GM12891 (cell line): ENCODE data around the gene TBXT.

Experiments
- DNase-seq: peaks from one replicate; pipeline ENCODE4 v3.0.0; 2011; ENCODE audit warnings: low spot score; ENCODE audit not compliant: insufficient read length
- FAIRE-seq: peaks from 2 replicates; lab custom pipeline; 2011; peaks lifted over from hg19 to GRCh38; lab: Jason Lieb, UNC
- PAX5 ChIP-seq: IDR thresholded peaks from 2 replicates; pipeline ENCODE4 v1.6.1; 2011; ENCODE audit warnings: low read length, moderate library complexity, mild to moderate bottlenecking; ENCODE audit not compliant: insufficient read depth, severe bottlenecking
- POLR2A ChIP-seq: IDR thresholded peaks from 2 replicates; pipeline ENCODE4 v1.6.1; 2011; ENCODE audit warnings: low read depth, low read length, control low read depth
- POLR2AphosphoS5 ChIP-seq: IDR thresholded peaks from 2 replicates; pipeline ENCODE4 v1.6.1; 2011; ENCODE audit warnings: low read depth, low read length, control low read depth
- POU2F2 ChIP-seq: IDR thresholded peaks from 2 replicates; pipeline ENCODE4 v1.6.1; 2011; ENCODE audit warnings: low read depth, mild to moderate bottlenecking, control low read depth, low read length, moderate library complexity
- SPI1 ChIP-seq: IDR thresholded peaks from 2 replicates; pipeline ENCODE4 v1.6.1; 2011; ENCODE audit warnings: low read depth, low read length, control low read depth
- TAF1 ChIP-seq: IDR thresholded peaks from 2 replicates; pipeline ENCODE4 v1.6.1; 2011; ENCODE audit warnings: low read depth, low read length, control low read depth

Gene TBXT

GRCh38 chr6:166121726-166122125 lies 45.9 kb downstream of the TBXT start:
- TF ChIP-seq POU2F2 (no peak), PAX5 (no peak), SPI1 (no peak), POLR2AphosphoS5 (no peak), TAF1 (no peak), POLR2A (no peak)
- FAIRE-seq (no peak), DNase-seq (no peak)

DNA sequence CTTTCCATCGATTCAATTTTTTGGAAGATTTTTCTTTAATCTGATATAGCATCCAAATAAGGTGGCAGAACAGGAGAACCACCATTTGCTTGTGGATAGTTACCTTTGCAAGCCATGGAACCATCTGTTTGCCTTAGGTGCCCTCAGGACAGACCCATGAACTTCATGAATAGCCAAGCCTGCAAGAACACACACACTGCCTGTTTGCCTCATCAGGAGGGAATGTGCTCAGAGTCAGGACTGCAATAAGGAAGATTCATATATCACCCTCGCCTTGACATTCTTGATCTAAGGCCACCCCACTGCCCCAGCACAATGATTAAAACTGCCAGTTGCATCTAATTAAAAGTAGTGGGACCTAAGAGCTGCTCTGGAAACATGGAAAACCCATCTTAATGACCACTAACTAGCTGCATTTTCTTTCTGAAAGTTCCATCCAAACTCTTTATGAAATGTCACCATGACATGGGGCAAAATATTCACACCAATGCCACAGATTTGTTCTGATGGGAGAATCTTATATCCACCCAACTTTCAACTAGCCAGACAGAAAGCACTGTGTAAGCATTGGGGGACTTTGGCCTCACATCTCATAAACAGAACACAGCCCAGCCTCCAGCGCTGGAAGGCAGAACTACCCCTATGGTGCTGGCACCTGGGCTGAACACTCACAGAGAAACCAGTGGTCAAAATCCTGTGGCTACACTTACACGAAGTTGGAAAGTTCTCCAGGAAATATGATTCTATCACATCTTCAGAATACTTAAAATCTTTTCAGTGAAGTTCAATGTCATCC lies 48.3 kb downstream of the TBXT start:
- FAIRE-seq (no peak), DNase-seq (no peak)
- TF ChIP-seq SPI1 (no peak), POLR2A (no peak), PAX5 (no peak), TAF1 (no peak), POU2F2 (no peak), POLR2AphosphoS5 (no peak)

- FAIRE-seq (no peak), DNase-seq (no peak)
- TF ChIP-seq POU2F2: no peak
- no peak for TF ChIP-seq TAF1
- no peak for TF ChIP-seq SPI1
- no peak for TF ChIP-seq POLR2AphosphoS5
- no peak for TF ChIP-seq POLR2A
- no peak for TF ChIP-seq PAX5
These were observed 52.0 kb downstream of the TBXT start for GRCh38 chr6:166115609-166116008.

GRCh38 chr6:166112580-166112979 lies 55.1 kb downstream of the TBXT start:
- DNase-seq (no peak), FAIRE-seq (no peak)
- TF ChIP-seq POLR2A: no peak
- TF ChIP-seq PAX5: no peak
- TF ChIP-seq SPI1: no peak
- TF ChIP-seq TAF1: no peak
- no peak for TF ChIP-seq POLR2AphosphoS5
- TF ChIP-seq POU2F2: no peak

DNA sequence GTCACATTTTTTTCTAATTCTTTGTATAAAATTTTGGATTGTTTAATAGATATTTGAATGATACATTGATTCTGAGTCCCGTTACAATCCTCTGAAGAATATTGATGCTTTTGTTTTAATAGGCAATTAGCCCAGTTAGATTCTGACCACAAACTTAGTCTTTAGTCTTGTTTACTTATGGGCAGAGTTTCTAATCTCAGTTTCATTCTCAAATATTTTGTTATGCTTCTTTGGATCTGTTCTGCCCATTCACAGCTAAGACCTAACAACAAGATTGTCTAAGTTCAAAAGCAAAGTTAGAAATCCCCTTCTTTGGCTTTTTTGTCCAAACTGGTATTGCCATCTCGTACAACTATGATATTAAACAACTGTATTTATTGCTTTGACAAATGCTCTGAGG lies 58.0 kb downstream of the TBXT start:
- no peak for TF ChIP-seq SPI1
- DNase-seq (no peak), FAIRE-seq (no peak)
